H1 (cell line): ENCODE results near the gene KRT17. TPM values are rescaled to one million over a fixed set of nuclear protein-coding genes. Genes with fewer than 3 reads are reported as not detected.

Experiments used
- KDM1A ChIP-seq: fragments of 200-600, 300-600 bp; sonication (generic); IDR thresholded peaks from 2 replicates; pipeline ENCODE4 v1.7.1; 2016; ENCODE audit warnings: mild to moderate bottlenecking, low read length, borderline replicate concordance
- RAD21 ChIP-seq, 2 experiments: IDR thresholded peaks in 1 of 2; conservative IDR thresholded peaks in 1 of 2; 2 replicates each; pipeline ENCODE4 v1.6.1; 2011; ENCODE audit warnings: low read depth in 2 of 2, low read length in 2 of 2, improper control_type of control experiment in 1 of 2, inconsistent platforms in 1 of 2, mild to moderate bottlenecking in 1 of 2, moderate library complexity in 1 of 2
- SAP30 ChIP-seq: fragments of 300-600 bp; sonication (generic); IDR thresholded peaks from 2 replicates; pipeline ENCODE4 v1.7.1; 2012; ENCODE audit warnings: low read length, moderate library complexity, mild to moderate bottlenecking, inconsistent platforms; ENCODE audit not compliant: insufficient read depth, insufficient replicate concordance
- SP2 ChIP-seq: IDR thresholded peaks from 2 replicates; pipeline ENCODE4 v1.6.1; 2012; ENCODE audit warnings: mild to moderate bottlenecking, low read length, inconsistent platforms
- SRF ChIP-seq: IDR thresholded peaks from 2 replicates; pipeline ENCODE4 v1.6.1; 2011; ENCODE audit warnings: mild to moderate bottlenecking, low read depth, low read length, moderate library complexity
- TEAD4 ChIP-seq: IDR thresholded peaks from 2 replicates; pipeline ENCODE4 v1.6.1; 2012; ENCODE audit warnings: low read depth, low read length, inconsistent platforms, mixed read lengths
- polyA plus RNA-seq, 7 experiments: library from polyadenylated mRNA; depleted of rRNA in 3 of 7; stranded (reverse) in 5 of 7; unstranded in 2 of 7; fragments of >200 nt in 5 of 7; fragments of 200-250 nt in 2 of 7; gene quantifications; 1 replicate in 5 of 7; 2 replicates in 1 of 7; 4 replicates in 1 of 7; pipeline versions ENCODE4 v1.2.1 to v1.2.3, GENCODE V29; 2011 to 2013; ENCODE audit warnings: missing spikeins in 2 of 7, mixed read lengths in 2 of 7
- total RNA-seq: library from RNA; stranded (reverse); fragmentation: NEBNext Ultra II Directional; extraction: Animal tissue kit (Norgen Biotek cat#: 25700); gene quantifications from 2 replicates; pipeline ENCODE4 v1.2.1, GENCODE V29; 2021

The KRT17 gene
- total and polyA plus RNA-seq, 2 of the 8 experiments (the other 6 are each of a cell fraction or from before 2014, with no cell fraction given): 0.50 to 0.95 TPM

DNA sequence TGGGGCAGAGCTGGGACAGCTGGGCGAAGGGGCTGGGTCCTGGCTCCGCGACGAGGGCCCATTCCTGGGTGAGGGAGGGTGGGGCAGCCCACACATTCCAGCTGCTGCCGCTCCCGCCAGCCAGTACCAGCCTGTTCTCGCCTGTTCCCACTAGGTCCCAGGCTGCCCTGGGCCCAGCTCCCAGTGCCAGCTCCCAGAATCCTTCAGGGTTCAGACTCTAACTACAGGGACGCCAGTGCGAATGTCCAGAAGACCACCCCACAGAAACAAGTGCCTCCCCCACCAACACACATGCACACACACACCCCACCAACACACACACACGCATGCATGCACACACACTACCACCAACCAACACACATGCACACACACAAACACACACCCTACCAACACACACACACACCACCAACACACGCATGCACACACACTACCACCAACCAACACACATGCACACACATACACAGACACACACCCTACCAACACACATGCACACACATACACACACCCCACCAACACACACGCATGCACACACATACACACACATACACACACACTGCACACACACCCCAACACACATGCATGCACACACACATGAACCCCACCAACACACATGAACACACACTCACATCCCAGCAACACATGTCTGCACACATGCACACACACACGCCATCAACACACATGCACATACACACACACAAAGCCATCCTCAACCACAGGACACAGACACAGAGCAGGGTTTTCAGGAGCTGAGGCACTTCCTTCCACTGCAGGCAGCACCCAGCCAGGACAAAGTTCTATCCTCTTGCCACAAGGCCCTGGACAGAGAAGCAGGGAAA lies 27.5 kb upstream of the KRT17 start (continued):
- TF ChIP-seq SAP30 (no peak), SRF (no peak), KDM1A (no peak), SP2 (no peak), RAD21 (IDR thresholded peaks at IDR 0.05 in 1 of 2, conservative IDR thresholded peaks at IDR 0.05 in 1 of 2; ENCODE audit: low read depth in 2 of 2, low read length in 2 of 2) (no peak), TEAD4 (no peak)
- TF ChIP-seq, all 59 proteins: peak for 0
